WTC11 (cell line): ENCODE results near the gene JKAMP.

Experiments
- CREB1 ChIP-seq: sonication (generic); formaldehyde crosslinking; IDR thresholded peaks from 2 replicates; pipeline ENCODE4 v1.8.0; 2023; ENCODE audit warnings: mild to moderate bottlenecking, missing genetic modification reagents
- CREM ChIP-seq: sonication (generic); formaldehyde crosslinking; IDR thresholded peaks from 2 replicates; pipeline ENCODE4 v1.8.1; 2022; ENCODE audit warnings: mild to moderate bottlenecking, missing genetic modification reagents, moderate library complexity
- FOXK1 ChIP-seq: sonication (generic); formaldehyde crosslinking; IDR thresholded peaks from 2 replicates; pipeline ENCODE4 v1.8.0; 2022; ENCODE audit warnings: mild to moderate bottlenecking, moderate library complexity, missing genetic modification reagents
- IRF2 ChIP-seq: sonication (generic); formaldehyde crosslinking; IDR thresholded peaks from 2 replicates; pipeline ENCODE4 v1.8.0; 2022; ENCODE audit warnings: low read depth, missing genetic modification reagents, borderline replicate concordance
- NR3C1 ChIP-seq: sonication (generic); formaldehyde crosslinking; conservative IDR thresholded peaks from 2 replicates; pipeline ENCODE4 v1.8.1; 2023; ENCODE audit warnings: low read depth, mild to moderate bottlenecking, missing genetic modification reagents
- SMAD4 ChIP-seq: sonication (generic); formaldehyde crosslinking; IDR thresholded peaks from 2 replicates; pipeline ENCODE4 v1.8.0; 2022; ENCODE audit warnings: mild to moderate bottlenecking, missing genetic modification reagents
- SP1 ChIP-seq: sonication (generic); formaldehyde crosslinking; conservative IDR thresholded peaks from 2 replicates; pipeline ENCODE4 v1.8.1; 2022; ENCODE audit warnings: missing genetic modification reagents
- TCF7 ChIP-seq: sonication (generic); formaldehyde crosslinking; IDR thresholded peaks from 2 replicates; pipeline ENCODE4 v1.8.0; 2022; ENCODE audit warnings: mild to moderate bottlenecking, low read depth, missing genetic modification reagents, moderate library complexity
- TEAD4 ChIP-seq: sonication (generic); formaldehyde crosslinking; IDR thresholded peaks from 2 replicates; pipeline ENCODE4 v1.8.0; 2022; ENCODE audit warnings: mild to moderate bottlenecking, missing genetic modification reagents
- ZNF317 ChIP-seq: sonication (generic); formaldehyde crosslinking; IDR thresholded peaks from 2 replicates; pipeline ENCODE4 v1.8.1; 2023; ENCODE audit warnings: low read depth, mild to moderate bottlenecking, moderate library complexity, missing genetic modification reagents, borderline replicate concordance
- TF ChIP-seq, protein P1 (sequence below): fragments of 200-600 bp; IDR thresholded peaks from 2 replicates; pipeline ENCODE4 v1.8.0; 2022; ENCODE audit warnings: antibody characterized with exemption
- TF ChIP-seq, protein P2 (sequence below): sonication (generic); formaldehyde crosslinking; IDR thresholded peaks from 2 replicates; pipeline ENCODE4 v1.8.0; 2022; ENCODE audit warnings: mild to moderate bottlenecking, missing genetic modification reagents
- TF ChIP-seq, protein P3 (sequence below): sonication (generic); formaldehyde crosslinking; IDR thresholded peaks from 2 replicates; pipeline ENCODE4 v1.8.0; 2022; ENCODE audit warnings: mild to moderate bottlenecking, missing genetic modification reagents
- TF ChIP-seq, protein P4 (sequence below): sonication (generic); formaldehyde crosslinking; IDR thresholded peaks from 2 replicates; pipeline ENCODE4 v1.8.1; 2022; ENCODE audit warnings: low read depth, mild to moderate bottlenecking, moderate library complexity, missing genetic modification reagents, borderline replicate concordance

DNA sequence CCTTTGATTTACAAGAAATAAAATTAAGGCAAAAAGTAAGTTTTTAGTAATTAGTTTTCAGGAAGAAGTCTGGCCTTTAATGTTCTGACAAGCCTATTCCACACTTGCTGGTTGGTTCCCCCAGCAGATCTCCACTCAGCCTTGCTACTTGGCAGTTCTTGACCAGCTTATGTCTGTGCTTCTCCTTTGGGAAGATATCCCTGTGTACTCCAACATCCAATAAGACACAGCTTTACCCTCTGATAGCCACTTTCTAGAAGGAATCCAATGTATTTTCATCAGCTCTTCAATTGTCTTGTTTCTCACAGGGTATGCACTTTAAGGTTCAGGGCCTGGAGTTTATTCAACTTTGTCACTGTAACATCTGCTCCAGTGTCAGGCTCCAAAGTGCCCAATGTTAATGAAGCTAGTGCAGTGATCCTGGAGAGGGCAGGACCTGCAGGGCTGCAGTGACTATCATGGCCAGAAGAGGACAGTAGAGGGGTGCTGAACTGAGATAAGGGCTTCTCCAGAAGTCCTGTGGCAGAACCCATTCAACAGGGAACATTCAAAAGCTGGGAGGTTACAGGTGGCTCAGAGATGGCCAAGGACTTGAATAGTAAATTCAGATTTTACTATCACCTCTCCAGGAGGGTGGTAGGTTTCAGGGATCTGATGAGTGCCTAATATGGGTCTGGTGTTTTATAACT, 22.9 kb downstream of the JKAMP start:
- no peak for TF ChIP-seq TEAD4 (CRISPR knock-in tag)
- TF ChIP-seq CREB1, result no peak
- TF ChIP-seq, protein P1, sequence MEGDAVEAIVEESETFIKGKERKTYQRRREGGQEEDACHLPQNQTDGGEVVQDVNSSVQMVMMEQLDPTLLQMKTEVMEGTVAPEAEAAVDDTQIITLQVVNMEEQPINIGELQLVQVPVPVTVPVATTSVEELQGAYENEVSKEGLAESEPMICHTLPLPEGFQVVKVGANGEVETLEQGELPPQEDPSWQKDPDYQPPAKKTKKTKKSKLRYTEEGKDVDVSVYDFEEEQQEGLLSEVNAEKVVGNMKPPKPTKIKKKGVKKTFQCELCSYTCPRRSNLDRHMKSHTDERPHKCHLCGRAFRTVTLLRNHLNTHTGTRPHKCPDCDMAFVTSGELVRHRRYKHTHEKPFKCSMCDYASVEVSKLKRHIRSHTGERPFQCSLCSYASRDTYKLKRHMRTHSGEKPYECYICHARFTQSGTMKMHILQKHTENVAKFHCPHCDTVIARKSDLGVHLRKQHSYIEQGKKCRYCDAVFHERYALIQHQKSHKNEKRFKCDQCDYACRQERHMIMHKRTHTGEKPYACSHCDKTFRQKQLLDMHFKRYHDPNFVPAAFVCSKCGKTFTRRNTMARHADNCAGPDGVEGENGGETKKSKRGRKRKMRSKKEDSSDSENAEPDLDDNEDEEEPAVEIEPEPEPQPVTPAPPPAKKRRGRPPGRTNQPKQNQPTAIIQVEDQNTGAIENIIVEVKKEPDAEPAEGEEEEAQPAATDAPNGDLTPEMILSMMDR, result peak; percentile 84
- TF ChIP-seq, protein P2, sequence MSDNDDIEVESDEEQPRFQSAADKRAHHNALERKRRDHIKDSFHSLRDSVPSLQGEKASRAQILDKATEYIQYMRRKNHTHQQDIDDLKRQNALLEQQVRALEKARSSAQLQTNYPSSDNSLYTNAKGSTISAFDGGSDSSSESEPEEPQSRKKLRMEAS (CRISPR knock-in tag), result no peak
- TF ChIP-seq FOXK1 (CRISPR knock-in tag), result no peak
- TF ChIP-seq TCF7, result no peak
- TF ChIP-seq NR3C1, result no peak
- TF ChIP-seq ZNF317, result no peak
- TF ChIP-seq, protein P3, sequence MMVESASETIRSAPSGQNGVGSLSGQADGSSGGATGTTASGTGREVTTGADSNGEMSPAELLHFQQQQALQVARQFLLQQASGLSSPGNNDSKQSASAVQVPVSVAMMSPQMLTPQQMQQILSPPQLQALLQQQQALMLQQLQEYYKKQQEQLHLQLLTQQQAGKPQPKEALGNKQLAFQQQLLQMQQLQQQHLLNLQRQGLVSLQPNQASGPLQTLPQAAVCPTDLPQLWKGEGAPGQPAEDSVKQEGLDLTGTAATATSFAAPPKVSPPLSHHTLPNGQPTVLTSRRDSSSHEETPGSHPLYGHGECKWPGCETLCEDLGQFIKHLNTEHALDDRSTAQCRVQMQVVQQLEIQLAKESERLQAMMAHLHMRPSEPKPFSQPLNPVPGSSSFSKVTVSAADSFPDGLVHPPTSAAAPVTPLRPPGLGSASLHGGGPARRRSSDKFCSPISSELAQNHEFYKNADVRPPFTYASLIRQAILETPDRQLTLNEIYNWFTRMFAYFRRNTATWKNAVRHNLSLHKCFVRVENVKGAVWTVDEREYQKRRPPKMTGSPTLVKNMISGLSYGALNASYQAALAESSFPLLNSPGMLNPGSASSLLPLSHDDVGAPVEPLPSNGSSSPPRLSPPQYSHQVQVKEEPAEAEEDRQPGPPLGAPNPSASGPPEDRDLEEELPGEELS, result no peak
- no peak for TF ChIP-seq SMAD4 (CRISPR knock-in tag)
- TF ChIP-seq CREM (CRISPR knock-in tag), result no peak
- TF ChIP-seq, protein P4, sequence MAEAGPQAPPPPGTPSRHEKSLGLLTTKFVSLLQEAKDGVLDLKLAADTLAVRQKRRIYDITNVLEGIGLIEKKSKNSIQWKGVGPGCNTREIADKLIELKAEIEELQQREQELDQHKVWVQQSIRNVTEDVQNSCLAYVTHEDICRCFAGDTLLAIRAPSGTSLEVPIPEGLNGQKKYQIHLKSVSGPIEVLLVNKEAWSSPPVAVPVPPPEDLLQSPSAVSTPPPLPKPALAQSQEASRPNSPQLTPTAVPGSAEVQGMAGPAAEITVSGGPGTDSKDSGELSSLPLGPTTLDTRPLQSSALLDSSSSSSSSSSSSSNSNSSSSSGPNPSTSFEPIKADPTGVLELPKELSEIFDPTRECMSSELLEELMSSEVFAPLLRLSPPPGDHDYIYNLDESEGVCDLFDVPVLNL (CRISPR knock-in tag), result no peak
- TF ChIP-seq IRF2 (CRISPR knock-in tag), result no peak
- no peak for TF ChIP-seq SP1 (CRISPR knock-in tag)
